ENCODE data around the gene DNAJC5.
"Not testable (repeated sequence)": the region's sequence is repeated elsewhere in the genome, so short reads cannot be mapped to it uniquely, and the experiment has no call there.

DNAJC5 gene

DNA sequence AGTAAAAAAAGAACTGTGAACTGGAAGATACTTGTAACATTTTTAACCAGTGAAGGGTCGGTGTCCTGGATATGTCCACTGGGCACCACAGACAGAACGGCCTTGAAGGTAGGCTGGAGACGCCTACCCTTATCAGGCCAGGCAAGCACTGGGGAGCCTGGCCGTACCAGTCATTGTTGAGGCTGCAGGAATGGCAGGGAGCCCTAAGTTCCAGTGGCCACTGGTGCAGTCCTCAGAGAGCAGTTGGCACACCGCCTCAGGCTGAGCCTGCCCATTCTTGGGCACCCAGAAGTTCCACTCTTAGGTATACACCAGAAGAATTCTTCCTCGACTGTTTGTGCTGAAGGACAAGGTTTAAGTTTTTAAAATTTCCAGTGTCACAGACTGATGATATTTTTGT, 20.5 kb downstream of the DNAJC5 start:
- DNase-seq, result no peak

DNA sequence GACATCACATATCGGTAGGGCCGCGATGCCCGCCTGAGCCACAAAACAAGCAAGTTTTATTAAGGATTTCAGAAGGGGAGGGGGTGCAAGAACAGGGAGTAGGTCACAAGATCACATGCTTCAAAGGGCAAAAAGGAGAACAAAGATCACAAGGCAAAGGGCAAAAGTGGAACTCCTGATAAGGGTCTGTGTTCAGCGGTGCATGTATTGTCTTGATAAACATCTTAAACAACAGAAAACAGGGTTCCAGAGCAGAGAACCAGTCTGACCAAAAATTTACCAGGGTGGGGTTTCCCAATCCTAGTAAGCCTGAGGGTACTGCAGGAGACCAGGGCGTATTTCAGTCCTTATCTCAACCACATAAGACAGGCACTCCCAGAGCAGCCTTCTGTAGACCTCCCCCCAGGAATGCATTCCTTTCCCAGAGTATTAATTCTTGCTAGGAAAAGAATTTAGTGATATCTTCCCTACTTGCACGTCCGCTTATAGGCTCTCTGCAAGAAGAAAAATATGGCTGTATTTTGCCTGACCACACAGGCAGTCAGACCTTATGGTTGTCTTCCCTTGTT, 21.5 kb downstream of the DNAJC5 start:
- not testable (repeated sequence) for DNase-seq

DNA sequence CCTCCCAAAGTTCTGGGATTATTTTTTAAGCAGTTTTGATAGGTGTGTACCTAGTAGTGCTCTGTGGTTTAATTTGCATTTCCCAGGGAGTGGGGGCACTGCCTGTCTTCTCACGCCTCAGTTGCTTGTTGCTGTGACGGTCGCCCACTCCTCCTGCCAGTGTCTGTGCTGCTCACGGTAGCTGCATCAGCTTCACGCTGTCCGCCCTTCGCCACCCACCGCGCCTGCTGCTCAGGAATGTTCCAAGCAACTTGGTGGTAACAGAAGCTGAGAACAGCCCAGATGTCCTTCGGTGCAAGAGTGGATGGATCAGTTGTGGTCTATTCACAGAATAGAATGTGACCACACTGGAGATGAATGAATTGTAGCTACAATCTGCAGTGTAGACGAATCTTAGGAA, 22.9 kb downstream of the DNAJC5 start:
- no peak for DNase-seq

DNA sequence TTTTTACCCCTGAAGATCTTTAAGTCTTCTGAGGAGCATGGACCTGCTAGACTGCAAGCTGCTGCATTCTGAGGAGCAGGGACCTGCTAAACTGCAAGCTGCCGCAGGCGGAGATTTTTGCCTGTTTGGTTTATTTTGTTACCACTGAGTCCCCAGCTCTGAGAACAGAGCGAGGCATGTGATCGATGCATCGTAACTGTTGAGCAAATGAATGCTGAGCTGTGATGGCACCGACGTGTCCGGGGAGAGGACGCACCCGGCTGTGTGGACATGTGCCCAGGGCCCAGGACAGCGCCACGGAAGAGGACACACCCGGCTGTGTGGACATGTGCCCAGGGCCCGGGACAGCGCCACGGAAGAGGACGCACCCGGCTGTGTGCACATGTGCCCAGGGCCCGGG, 24.2 kb downstream of the DNAJC5 start:
- no peak for DNase-seq

DNA sequence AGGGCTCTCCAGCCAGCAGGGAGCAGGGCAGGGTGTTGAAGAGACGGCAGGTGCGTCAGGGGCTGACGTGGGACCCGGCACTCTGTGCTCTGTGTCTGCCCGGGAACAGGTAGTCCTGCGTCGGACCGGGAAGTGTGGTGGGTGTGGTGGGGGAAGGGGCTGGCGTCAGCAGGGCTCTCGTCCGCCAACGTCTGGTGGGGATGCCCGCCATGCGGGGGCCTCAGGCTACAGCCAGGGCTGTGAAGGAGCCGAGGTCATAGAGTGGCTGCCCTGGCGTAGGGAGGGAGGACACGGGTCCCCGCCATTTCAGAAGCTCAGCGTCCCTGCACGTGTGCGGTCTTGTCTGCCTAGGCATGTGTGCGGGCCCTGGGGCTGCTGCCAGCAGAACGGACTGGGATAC, 25.3 kb downstream of the DNAJC5 start:
- no peak for DNase-seq

- no peak for DNase-seq
Measured at GRCh38 chr20:63923651-63924050, 28.7 kb downstream of the DNAJC5 start.

DNA sequence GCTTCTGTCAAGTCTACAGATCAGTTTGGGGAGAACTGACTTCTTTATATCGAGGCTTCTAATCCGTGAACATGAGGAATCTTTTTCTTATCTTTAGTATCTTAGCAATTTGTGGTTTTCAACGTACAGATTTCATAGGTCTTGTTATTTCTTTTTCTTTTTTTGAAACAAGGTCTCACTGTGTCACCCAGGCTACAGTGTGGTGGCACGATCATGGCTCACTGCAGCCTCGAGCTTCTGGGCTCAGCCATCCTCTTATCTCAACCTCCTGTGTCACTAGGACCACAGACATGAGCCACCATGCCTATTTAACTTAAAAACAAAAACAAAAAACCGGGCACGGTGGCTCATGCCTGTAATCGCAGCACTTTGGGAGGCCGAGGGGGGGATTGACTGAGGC, 29.3 kb downstream of the DNAJC5 start:
- DNase-seq, result no peak

GRCh38 chr20:63926298-63926697, 31.4 kb downstream of the DNAJC5 start:
- DNase-seq, result no peak

- DNase-seq, result no peak
Measured at GRCh38 chr20:63929071-63929470, 34.1 kb downstream of the DNAJC5 start.

GRCh38 chr20:63929473-63929883, 34.6 kb downstream of the DNAJC5 start:
- not testable (repeated sequence) for DNase-seq

DNA sequence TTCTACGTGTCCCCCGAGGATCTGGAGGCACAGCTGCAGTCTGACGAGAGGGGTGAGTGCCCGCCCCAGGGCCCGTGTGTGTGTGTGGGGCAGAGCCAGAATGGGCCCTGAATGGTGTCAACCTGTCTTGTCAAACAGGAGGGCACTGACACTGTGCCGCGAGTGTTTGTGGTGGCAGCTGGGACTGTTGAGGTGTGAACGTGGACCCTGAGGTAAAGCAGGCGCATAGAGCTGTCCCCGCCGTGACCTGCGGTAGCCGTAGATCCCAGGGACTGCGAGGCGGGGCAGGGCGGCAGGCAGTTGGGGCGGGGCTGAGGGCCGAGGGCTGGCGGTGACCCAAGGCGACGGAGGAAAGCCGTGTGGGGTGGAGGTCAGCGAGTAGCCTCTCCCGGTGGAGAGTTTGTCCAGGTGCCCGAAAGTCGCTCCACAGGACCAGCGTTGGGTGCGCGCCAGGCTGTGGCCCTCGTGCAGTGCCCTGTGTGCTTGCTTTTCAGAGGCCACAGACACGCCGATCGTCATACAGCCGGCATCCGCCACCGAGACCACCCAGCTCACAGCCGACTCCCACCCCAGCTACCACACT, 36.1 kb downstream of the DNAJC5 start:
- no peak for DNase-seq

GRCh38 chr20:63931735-63932134, 36.8 kb downstream of the DNAJC5 start:
- no peak for DNase-seq

DNA sequence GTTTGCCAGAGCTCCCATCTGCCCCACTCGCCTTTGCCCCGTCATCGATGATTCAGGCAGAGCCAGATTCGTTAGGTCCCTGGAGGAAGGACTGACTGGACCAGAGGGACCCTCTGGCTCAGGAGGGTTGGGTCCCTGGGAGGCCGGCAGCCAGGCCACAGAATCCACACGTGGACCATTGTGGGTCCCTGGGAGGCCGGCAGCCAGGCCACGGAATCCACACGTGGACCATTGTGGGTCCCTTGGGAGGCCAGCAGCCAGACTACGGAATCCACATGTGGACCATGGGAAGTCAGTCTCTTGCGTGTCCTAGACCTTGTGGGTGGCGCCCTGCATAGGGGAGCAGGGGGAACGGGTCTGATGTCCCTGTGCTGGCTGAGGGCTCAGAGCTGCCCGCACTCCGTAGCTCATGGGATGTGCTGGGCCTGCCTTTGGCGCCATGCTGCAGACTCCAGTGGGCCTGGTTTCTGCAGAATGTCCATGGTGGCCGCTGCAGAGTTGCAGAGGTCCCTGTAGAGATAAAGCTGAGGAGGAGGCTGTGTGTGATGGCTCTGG, 37.8 kb downstream of the DNAJC5 start:
- DNase-seq, result no peak

DNA sequence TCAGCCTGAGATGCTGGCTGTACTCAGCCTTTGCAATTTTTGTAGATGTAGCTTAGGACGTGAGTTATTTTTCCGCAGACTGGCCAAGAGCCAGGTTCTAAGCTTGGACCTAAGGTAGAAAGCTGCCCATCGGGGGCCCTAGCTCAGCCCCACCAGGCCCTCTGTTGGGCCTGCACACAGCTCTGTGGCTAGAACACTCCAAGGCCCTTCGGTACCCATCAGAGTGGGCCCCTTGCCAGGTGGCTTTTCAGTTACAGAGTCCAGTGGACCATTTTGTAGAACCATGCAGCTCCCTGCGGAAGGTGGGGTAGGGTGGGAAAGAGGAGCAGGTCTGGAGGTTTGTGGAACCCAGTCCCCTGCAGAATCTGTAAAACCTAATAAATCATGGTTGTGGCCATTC, 38.7 kb downstream of the DNAJC5 start:
- no peak for DNase-seq

DNA sequence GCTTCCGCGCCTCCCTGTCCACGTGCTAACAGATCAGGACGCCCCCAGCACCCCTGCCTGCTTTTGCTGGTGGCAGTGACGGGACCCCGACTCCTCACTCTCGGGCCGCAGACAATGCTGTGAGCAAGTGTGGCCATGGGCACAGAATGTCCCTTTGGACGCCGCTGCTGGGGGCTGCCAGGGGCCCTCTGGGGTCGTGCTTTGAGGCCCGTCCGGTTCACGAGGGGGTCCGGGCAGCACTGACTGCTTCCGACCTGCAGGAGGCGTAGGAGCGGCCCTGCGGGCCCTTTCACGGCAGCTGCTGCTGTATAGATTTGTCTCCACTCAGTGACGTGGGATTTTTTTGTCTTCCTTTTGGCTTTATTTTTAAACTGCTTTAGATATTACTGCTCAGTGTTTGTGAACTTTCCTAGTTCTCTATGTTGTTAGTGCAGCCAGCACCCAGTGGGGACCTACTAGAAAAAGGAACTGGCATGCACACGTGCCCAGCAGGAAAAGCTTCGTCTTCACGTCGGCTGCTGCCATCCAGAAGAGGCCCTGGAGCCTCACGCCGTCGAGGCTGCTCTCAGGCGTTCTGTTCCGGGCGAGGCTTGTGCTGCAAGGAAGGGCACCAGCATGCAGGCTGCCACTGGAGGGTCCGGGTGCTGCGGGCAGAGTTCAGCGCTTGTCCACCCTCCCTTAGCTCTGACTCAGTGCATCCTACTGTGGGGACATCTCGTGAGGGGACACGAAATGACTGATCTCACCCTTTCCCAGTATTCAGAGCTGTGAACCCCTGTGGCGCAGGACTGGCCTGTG, 39.5 kb downstream of the DNAJC5 start:
- no peak for DNase-seq

GRCh38 chr20:63935447-63935846, 40.5 kb downstream of the DNAJC5 start:
- DNase-seq, result no peak

- no peak for DNase-seq
Measured at GRCh38 chr20:63937596-63937995, 42.7 kb downstream of the DNAJC5 start.

- no peak for DNase-seq
Measured at GRCh38 chr20:63939061-63939935, 44.4 kb downstream of the DNAJC5 start.

DNA sequence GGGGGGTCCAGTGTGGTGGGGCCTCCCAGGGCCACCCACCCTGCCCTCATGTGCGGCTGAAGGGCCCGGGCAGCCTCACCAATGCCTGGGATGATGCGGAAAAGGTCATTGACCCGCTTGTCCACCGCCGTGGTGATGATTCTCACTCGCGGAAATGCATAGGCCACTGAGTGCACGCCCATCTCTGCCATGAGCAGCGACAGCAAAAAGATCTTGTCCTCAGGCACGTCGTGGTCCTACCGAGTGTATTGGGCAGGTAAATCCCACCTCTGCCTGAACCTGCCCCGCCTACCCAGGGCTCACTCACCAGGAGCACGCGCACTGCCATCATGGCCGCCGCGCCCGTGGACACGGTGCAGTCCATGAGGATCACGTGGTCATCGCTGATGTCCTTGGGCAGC, 45.1 kb downstream of the DNAJC5 start:
- no peak for DNase-seq

DNA sequence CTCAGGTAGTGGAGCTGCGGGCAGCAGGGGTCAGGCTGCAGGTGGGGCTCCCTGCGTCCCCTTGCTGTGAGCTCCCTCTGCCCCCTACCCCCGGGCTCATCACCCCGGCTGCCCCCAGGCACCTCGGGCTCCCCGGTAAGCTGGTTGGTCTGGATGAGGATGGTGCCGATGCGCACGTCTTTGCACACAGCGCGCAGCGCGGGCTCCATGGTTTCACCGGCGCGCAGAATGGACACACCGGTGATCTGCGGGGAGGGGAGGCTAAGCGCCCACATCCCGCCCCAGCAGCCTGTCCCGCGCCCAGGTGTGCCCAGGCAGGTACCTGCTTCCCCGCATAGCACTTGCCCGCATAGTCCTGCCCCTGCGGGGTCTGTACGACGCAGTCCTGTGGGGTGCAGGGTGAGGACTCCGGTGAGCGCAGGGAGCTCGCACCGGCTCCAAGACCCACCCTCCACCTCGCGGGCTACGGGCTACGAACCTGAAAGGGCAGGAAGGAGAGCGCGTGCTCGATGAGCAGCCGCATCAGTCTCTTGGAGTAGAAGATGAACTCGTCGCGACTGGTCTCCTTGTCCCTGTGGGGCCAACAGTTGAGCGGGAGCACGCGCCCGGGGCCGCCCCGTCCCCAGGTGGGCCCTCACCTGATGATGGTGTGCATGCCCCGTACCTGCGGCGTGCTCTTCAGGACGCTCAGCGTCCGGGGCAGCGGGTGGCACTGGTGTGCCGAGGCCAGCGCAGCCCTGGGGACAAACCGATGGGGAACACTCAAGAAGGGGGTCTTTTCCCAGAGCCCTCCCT, 45.7 kb downstream of the DNAJC5 start:
- DNase-seq, result no peak

- DNase-seq, result no peak
Measured at GRCh38 chr20:63941282-63942081, 46.6 kb downstream of the DNAJC5 start.

All from KG1 (cell line).